NCI-H2081 (cell line): ENCODE data around the gene XRN1.

Experiments used
- DNase-seq, 2 experiments: peaks; one replicate each; lab custom pipeline; 2025; lab: John Stamatoyannopoulos, UW

XRN1 gene

GRCh38 chr3:142268426-142268825, 179.4 kb downstream of the XRN1 start:
- DNase-seq: no peak

DNA sequence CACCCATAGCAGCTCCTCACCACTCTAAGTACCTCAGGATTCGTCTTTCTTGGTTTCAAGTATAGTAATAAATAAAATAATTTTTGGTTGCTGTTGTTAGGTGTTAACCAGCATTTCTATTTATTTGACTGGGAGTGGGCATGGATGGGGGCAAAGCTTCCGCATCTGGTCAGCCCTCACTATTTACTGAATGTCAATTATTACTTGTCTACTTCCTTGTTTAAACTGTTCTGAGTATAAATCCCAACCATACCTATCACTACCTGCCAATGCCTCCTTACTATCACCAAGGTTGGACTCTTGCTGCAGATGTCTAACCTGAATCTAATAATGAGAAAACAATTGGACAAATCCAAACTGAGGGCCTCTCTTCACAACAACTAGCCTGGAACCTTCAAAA, 180.6 kb downstream of the XRN1 start:
- no peak for DNase-seq

DNA sequence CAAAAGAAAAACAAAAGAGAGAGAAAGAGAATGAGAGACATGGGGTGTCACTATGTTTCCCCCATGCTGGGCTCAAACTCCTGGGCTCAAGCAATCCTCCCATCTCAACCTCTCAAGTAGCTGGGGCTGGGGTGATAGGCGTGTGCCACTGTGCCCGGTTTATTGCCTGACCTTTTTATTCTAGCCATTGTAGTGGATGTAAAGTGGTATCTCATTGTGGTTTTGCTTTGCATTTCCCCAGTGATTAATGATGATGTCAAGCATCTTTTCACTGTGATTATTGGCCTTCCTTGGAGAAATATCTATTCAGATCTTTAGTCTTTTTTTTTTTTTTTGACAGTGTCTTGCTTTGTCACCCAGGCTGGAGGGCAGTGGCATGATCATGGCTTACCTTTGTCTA, 184.7 kb downstream of the XRN1 start:
- DNase-seq: no peak

- no peak for DNase-seq
These were observed 188.5 kb downstream of the XRN1 start for GRCh38 chr3:142259359-142259758.

DNA sequence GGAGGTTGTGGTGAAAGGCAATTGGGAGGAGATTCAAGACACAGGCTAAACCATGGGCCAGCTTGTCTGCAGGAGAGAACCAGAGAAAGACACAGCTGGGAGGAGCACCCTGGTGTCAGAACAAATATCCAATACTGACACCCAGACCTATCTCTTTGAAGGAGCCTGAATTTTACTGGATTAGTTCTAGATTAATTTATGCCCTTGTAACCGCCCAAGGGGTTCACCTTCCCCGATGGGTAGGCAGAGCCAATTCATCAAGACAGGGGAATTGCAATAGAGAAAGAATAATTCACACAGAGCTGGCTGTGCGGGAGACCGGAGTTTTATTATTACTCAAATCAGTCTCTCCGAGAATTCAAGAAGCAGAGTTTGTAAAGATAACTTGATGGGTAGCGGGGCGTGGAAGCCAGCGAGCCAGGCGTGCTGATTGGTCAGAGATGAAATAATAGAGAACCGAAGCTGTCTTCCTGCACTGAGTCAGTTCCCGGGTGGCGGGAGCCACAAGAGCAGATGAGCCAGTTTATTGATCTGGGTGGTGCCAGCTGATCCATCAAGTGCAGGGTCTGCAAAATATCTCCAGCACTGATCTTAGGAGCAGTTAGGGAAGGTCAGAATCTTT, 191.0 kb downstream of the XRN1 start:
- DNase-seq: no peak
